HEK293T (cell line): ENCODE data around the gene PXMP4.

ENCODE experiments used
- BHLHE40 ChIP-seq: fragments of 450-650 bp; IDR thresholded peaks from 2 replicates; pipeline ENCODE4 v1.6.1; 2016; ENCODE audit warnings: mild to moderate bottlenecking, moderate library complexity, borderline replicate concordance
- L3MBTL2 ChIP-seq: fragments of 450-650 bp; conservative IDR thresholded peaks from 2 replicates; pipeline ENCODE4 v1.6.1; 2016; ENCODE audit warnings: mild to moderate bottlenecking
- NFRKB ChIP-seq: fragments of 450-650 bp; IDR thresholded peaks from 2 replicates; pipeline ENCODE4 v1.6.1; 2016; ENCODE audit warnings: mild to moderate bottlenecking, moderate library complexity

DNA sequence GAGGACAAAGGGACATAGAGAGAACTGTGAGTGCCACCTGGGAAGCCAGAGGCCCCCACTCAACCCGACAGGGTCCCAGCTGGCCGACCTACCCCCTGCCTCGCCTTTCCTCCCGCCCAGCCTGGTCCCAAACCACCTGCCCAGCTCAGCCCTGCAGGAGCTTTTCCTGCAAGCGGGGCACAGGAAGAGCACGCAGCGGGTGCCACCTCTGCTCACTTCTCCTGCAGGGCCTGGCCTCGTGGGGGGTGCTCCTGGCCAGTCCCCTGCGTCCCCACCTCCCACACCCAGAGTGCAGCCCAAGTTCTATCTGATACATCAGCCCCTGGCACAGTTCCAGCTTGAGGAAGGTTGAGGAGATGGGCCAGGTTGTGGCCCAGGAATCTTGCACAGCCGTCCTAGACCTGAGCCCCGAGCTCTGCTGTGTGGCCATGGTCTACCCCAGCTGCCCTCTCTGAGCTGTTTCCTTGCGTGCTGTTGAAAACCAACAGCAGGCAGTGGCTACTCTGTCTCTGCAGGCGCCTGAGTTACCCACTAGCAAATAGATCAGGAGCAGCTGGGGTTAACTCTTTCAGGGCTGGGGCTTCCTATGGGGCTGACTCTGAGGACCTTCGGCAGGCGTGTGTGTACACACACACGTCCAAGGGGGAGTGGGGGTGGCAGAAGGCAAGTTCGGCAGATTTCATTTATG, 47.5 kb downstream of the PXMP4 start:
- TF ChIP-seq NFRKB, result no peak
- no peak for TF ChIP-seq L3MBTL2
- TF ChIP-seq BHLHE40, result no peak
